ENCODE results near the gene TAL1.
"Not testable (repeated sequence)": the region's sequence is repeated elsewhere in the genome, so short reads cannot be mapped to it uniquely, and the experiment has no call there.

TAL1 gene

GRCh38 chr1:47213230-47213963 is 18.6 kb downstream of the TAL1 start:
- in situ Hi-C loops (cut with MboI; ENCODE audit: low sequenced_read_pairs) = no loop called here

DNA sequence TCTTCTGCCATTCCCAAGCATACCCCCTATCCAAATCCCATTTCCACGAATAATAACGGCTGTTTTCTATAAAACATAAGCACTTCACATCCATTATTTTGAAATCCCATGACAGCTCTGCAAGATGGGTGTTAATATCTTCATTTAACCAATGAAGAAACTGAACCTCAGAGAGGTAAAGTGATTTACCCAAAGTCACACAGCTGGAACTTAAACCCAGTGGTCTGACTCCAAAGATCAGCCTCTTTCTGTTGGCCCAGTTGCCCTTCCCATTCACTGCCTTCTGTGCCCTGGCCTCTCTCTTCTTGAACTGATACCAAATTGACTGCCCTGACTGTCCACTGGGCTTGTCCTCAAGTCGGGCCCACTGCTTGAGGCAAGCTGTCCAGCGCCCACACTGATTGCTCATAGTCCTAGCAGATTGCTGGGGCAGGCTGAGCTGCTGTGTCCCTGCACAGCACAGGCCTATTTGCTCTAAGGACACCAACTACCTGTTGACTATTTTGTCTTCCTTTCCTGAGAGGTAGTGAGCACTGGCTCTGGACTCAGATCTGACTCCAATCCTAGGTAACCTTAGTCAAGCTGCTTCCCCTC is 19.3 kb downstream of the TAL1 start:
- in situ Hi-C loops (cut with MboI; ENCODE audit: low sequenced_read_pairs) = no loop called here

DNA sequence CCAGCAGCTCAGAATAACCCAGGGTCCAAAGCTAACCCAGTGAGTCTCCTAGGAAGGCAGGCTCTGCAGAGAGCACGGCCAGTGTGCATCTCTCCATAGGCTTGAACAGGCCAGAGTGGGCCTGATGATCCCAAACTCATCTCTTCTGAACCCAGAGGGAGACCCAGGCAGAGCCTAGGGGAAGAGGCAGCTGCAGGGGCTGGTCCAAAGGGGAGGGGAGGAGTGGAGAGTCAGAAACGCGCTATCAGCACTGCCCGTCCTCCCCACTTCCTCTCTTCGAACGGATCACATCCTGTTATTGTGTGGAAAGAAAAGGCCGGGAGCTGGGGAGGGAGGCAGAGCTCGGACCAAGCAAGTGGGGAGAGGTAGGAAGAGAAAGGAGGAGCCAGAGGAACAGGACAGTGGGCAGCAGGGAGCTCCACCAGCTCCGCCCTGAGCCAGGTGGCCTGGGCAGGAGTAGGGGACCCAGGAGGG is 20.2 kb downstream of the TAL1 start:
- in situ Hi-C loops (cut with MboI; ENCODE audit: low sequenced_read_pairs) = no loop called here

DNA sequence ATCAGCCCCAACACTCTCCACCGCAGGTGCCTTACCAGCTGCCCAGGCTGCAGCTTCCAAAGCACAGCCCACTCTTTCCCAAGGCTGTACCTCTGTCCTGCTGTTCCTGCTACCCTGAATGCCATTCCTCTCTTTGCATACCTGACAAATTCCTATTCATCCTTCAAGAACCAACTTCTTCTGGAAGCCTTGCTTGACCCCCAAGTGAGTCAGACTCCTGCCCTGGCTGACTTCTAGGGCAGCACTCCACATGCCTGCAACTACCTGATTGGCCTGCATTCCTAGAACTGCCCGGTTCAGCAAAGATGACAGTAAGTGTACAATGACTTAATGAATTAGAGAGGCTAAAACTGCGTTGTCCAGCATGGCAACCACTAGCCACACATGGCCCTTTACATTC is 21.4 kb downstream of the TAL1 start:
- in situ Hi-C loops (cut with MboI; ENCODE audit: low sequenced_read_pairs) = no loop called here

DNA sequence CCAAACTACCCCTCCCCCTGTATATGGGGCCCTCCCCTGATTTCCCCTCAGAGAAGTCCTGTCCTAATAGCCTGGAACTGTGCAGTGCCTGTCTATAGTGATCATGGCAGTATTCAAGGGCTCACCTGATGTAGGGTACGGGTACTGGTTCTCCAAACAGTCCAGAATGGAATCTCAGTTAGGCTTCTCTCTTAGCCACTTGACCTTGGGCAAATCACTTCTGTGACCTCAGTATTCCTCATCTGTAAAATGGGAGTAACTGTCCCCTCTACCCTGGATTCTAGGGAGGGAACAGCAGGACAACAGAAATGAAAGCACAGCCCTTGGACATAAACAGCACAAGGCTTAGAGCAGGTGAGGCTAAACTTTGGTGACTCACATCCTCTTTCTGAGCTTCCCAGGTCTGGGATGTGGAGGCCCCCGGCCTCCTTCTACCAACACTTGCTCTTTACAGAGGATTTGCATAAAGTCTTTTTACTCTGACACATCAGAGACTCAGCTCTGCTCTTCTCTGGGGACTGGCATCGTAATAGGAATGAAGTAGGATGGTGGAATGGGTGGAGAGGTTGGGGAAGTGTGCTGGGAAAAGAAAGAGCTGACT is 22.2 kb downstream of the TAL1 start:
- in situ Hi-C loops (cut with MboI; ENCODE audit: low sequenced_read_pairs) = no loop called here

- in situ Hi-C loops (cut with MboI; ENCODE audit: low sequenced_read_pairs) = no loop called here
Measured at GRCh38 chr1:47209091-47209490, 22.9 kb downstream of the TAL1 start.

DNA sequence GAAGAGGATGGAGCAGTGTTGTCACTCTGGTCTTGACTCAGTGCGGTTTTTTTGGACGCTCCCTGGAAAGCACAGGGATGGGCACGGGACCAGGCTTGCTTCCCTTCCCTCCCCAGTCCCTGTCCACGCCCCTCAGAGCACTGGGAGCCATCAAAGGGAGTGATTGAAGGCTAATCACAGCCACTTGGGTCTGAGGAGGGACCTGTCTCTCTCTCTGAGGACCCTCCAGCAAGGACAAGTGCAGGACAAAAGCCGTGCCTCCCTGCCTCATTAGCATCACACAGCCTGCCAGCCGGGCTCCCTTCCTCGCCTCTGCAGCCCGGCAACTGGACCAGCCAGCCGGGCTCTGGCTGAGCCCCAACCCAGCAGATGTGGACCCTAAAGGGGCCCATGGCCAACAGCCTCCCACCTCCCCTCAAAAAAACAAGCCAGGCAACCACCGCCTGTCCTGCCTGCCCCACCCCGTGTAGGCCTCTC is 23.6 kb downstream of the TAL1 start:
- in situ Hi-C loops (cut with MboI; ENCODE audit: low sequenced_read_pairs) = no loop called here

DNA sequence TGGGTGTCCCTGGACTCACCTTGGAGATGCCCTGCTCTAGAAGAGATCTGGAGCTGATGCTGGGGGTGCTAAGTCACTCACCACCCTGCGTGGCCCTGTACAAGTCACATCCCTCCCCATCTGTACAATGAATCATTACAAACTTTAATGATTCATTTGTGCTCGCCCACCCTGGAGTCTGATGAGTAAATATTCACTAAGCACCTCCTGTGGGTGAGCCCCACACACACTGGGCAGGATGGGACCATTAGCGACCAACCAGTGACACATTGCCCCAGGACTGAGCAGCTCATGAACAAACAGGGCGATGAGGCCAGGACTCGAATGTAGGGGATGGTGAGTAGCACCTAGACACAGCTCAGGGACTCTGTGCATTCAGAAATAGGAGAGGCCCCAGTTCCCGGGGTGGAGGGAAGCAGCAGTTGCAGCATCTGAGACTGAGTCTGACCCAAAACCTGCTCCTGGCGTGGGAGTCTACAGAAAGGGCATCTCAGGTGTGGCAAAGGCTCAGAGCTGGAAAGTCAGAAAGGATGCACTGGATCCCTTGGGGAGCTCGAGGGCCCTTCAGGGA is 24.1 kb downstream of the TAL1 start:
- in situ Hi-C loops (cut with MboI; ENCODE audit: low sequenced_read_pairs) = no loop called here

DNA sequence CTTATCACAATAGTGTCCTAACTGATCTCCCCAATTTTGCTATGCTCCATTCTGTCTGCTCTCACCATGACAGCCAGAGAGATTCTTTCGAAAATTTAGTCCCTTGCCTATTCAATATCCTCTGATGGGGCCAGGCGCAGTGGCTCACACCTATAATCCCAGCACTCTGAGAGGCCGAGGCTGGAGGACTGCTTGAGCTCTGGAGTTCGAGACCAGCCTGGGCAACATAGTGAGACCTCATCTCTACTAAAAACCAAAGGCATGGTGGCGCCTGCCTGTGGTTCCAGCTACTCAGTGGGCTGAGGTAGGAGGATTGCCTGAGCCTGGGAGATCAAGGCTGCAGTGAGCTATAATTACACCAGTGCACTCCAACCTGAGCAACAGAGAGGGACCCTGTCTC is 26.1 kb downstream of the TAL1 start:
- in situ Hi-C loops (cut with MboI; ENCODE audit: low sequenced_read_pairs) = no loop called here

- in situ Hi-C loops (cut with MboI; ENCODE audit: low sequenced_read_pairs) = not testable (repeated sequence)
Measured at GRCh38 chr1:47203504-47203903, 28.5 kb downstream of the TAL1 start.

GRCh38 chr1:47201179-47201578 is 30.8 kb downstream of the TAL1 start:
- in situ Hi-C loops (cut with MboI; ENCODE audit: low sequenced_read_pairs) = no loop called here

DNA sequence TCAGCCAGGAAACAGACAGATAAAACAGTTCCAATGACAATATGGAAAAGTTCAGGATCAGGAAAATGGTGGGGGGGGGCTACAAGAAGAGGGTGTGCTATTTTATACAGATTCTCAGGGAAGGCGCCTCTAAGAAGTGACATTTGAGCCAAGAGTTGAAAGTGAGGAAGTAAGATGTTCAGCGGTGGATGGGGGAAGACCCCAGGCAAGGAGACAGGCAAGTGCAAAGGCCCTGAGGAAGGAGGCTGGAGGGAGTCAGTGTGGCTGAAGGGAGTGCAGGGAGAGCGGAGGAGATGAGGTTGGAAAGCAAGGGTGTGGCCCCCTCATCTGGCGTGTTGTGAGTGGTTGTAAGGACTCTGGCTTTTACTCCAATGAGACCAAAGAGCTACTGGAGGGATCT is 33.8 kb downstream of the TAL1 start:
- in situ Hi-C loops (cut with MboI; ENCODE audit: low sequenced_read_pairs) = loop anchor here (25.0 kb wide), 1 partner anchor 514 kb away; no protein-coding TSS in a partner anchor

DNA sequence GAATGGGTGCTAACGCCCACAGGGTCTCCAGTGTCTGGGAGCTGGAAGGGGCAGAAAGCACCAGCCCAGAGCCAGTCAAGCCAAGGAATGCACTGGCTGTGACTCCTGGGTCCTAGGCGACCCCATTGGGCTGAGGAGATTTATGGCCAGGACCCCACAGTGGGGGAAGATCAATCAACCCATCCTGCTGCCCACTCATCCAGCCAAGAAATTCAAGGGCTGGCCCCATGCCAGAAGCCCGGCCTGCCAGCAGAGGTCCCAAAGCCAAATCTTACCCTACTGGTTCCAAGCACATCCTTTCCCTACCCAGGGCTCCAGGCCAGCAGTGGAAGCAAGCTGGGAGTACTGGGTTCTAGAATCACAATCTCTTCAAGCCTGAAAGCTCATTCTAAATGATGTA is 35.4 kb downstream of the TAL1 start:
- in situ Hi-C loops (cut with MboI; ENCODE audit: low sequenced_read_pairs) = loop anchor here (25.0 kb wide), 1 partner anchor 516 kb away; no protein-coding TSS in a partner anchor

GRCh38 chr1:47195981-47196380 is 36.0 kb downstream of the TAL1 start:
- in situ Hi-C loops (cut with MboI; ENCODE audit: low sequenced_read_pairs) = loop anchor here (25.0 kb wide), 1 partner anchor 516 kb away; no protein-coding TSS in a partner anchor

DNA sequence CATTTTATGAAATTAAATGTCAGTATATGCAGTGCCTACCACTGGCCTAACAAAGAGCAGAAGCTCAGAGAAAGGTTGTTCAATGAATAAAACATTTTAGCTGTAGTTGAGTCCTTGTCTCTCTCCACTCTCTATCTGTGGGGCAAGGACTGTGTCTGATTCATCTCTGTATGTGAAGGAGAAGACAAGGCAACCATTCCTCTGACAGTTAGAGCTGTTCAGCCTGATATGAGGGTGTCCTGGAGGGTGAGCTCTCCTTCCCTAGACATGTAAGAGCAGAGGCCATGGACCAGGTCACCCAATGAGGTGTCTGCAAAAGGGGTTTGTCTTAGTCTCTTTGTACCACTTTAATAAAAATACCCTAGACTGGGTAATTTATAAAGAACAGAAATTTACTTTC is 37.7 kb downstream of the TAL1 start:
- in situ Hi-C loops (cut with MboI; ENCODE audit: low sequenced_read_pairs) = loop anchor here (25.0 kb wide), 1 partner anchor 518 kb away; no protein-coding TSS in a partner anchor

DNA sequence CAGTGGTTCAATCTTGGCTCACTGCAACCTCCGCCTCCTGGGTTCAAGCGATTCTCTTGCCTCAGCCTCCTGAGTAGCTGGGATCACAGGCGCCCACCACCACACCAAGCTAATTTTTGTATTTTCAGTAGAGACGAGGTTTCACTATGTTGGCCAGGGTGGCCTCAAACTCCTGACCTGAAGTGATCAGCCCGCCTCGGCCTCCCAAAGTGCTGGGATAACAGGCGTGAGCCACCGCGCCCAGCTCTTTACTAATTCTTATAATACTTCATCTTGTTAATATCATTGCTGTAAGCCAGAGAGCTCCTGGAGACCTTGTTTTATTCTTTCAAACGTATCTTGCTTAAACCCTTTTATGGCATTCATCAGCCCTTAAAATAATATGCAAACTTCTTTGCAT is 38.5 kb downstream of the TAL1 start:
- in situ Hi-C loops (cut with MboI; ENCODE audit: low sequenced_read_pairs) = loop anchor here (25.0 kb wide), 1 partner anchor 519 kb away; no protein-coding TSS in a partner anchor

DNA sequence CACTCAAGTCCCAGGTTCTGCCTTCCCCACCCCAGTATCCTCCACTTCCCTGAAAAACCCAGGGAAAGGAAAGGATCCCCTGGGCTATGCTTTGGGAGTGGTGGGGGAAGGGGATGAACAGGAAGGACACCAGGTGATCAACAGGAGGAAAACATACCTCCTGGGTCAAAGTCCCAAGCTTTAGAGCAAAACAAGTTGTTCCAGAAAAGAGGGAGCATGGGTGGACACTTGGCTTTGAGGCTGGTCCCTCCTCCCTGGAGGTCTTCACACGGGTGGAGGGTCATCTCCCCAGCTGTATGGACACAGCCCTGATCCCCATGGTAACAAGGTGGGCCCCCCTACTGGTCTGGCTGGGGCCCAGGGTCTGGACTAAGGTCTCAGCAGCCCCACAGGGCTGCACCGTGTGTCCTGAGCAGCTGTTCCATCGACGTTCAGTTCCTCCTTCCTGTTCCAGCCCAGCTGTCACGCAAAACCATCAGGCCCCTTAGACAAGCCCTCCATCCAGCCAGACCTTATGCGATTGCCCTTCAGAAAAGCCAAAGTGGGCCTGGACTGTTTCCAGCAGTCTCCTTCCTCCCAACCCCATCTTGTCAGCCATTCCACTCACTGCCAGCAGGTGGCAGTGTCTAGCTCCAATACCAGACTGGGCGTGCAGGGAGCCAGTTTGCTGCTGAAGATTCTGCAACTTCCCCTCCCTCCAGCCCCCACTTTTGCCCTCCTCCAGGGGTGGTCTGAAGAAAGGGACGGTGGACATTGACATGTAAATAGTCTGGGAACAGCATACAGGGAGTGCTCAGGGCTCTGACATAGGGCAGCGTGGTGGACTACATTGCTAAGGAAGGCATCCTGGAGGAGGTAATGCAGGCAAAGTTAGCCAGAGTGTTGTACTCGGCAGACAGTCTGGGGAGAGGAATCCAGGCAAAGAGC is 39.3 kb downstream of the TAL1 start:
- in situ Hi-C loops (cut with MboI; ENCODE audit: low sequenced_read_pairs) = loop anchor here (25.0 kb wide), 1 partner anchor 520 kb away; no protein-coding TSS in a partner anchor

- in situ Hi-C loops (cut with MboI; ENCODE audit: low sequenced_read_pairs) = loop anchor here (25.0 kb wide), 1 partner anchor 520 kb away; no protein-coding TSS in a partner anchor
Measured at GRCh38 chr1:47191940-47192457, 40.0 kb downstream of the TAL1 start.

DNA sequence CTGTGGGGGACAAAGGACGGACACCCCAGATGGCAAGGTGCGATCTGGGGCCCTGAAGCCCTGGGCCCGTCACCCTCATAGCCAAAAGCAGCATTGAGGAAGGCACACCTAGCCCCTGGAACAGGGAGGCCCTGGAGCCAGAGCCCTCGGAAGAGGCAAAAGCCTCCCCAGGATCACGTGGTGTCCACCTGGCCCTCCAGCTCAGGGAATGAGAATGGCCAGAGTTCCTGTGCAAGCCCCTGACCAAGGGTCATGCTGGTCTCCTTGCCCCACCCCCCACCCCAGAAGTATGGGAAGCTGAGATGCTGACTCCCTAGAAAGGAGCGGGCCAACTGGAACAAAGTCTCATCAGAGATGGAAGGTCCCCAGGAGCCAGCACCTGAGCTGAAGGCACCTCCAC is 41.2 kb downstream of the TAL1 start:
- in situ Hi-C loops (cut with MboI; ENCODE audit: low sequenced_read_pairs) = loop anchor here (25.0 kb wide), 1 partner anchor 521 kb away; no protein-coding TSS in a partner anchor

DNA sequence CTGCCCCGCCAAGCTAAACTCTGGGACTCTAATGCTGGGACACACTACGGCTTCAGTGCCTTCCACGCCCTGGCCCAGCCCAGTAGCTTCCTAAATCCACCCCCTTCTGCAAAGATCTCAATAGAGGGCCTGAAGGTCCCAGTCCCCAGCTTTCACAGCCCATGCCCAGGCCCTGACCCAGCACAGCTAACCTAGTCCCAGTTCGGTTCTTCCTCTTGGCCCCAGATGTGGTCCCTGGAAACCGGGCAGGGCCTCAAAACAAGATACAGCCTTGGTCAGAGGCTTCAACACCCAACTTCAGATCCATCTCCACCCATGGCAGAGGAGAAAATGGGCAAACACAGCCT is 41.5 kb downstream of the TAL1 start:
- in situ Hi-C loops (cut with MboI; ENCODE audit: low sequenced_read_pairs) = loop anchor here (25.0 kb wide), 1 partner anchor 522 kb away; no protein-coding TSS in a partner anchor

Data from HL-60/S4 (cell line).